GM18868 (cell line): ENCODE data around the gene UNC5A.

Source experiments
- ATAC-seq: cut with Tn5 transposase; IDR thresholded peaks from one replicate; pipeline ENCODE4 v1.9.1; 2021; ENCODE audit warnings: mild to moderate bottlenecking, moderate library complexity; ENCODE audit not compliant: unreplicated experiment

UNC5A gene

GRCh38 chr5:176877793-176878331, 67.5 kb downstream of the UNC5A start:
- no peak for ATAC-seq

GRCh38 chr5:176878463-176878862, 68.1 kb downstream of the UNC5A start:
- no peak for ATAC-seq

- no peak for ATAC-seq
Measured at GRCh38 chr5:176878906-176879662, 68.7 kb downstream of the UNC5A start.

GRCh38 chr5:176879663-176880361, 69.5 kb downstream of the UNC5A start:
- ATAC-seq = no peak

GRCh38 chr5:176880366-176881020, 70.1 kb downstream of the UNC5A start:
- no peak for ATAC-seq

GRCh38 chr5:176881021-176881749, 70.8 kb downstream of the UNC5A start:
- ATAC-seq = no peak

GRCh38 chr5:176881816-176882566, 71.6 kb downstream of the UNC5A start:
- no peak for ATAC-seq

- ATAC-seq = no peak
Measured at GRCh38 chr5:176882567-176882903, 72.2 kb downstream of the UNC5A start.

- ATAC-seq = no peak
Measured at GRCh38 chr5:176883700-176884570, 73.6 kb downstream of the UNC5A start.

GRCh38 chr5:176884571-176884890, 74.2 kb downstream of the UNC5A start:
- no peak for ATAC-seq

- no peak for ATAC-seq
Measured at GRCh38 chr5:176886336-176887251, 76.2 kb downstream of the UNC5A start.

- no peak for ATAC-seq
Measured at GRCh38 chr5:176887252-176887849, 77.0 kb downstream of the UNC5A start.

GRCh38 chr5:176888016-176888864, 77.9 kb downstream of the UNC5A start:
- ATAC-seq = no peak

- no peak for ATAC-seq
Measured at GRCh38 chr5:176888865-176889165, 78.5 kb downstream of the UNC5A start.

GRCh38 chr5:176889321-176890280, 79.2 kb downstream of the UNC5A start:
- ATAC-seq = no peak
